ENCODE measurements around the gene KRTAP6-1.

GRCh38 chr21:30625449-30626165 is 11.9 kb upstream of the KRTAP6-1 start:
- TF ChIP-seq CTCF (conservative IDR thresholded peaks at IDR 0.05; ENCODE audit: low read depth, low read length) = no peak
- TF ChIP-seq EZH2 (IDR thresholded peaks at IDR 0.05; ENCODE audit: borderline replicate concordance, low read depth, low read length, poor library complexity, severe bottlenecking) = no peak
